HG03103 (cell line): ENCODE measurements around the gene DR1.
"Not testable (repeated sequence)": the region's sequence is repeated elsewhere in the genome, so short reads cannot be mapped to it uniquely, and the experiment has no call there.

Experiments used
- ATAC-seq: cut with Tn5 transposase; IDR thresholded peaks from one replicate; pipeline ENCODE4 v1.9.1; 2021; ENCODE audit warnings: low read depth; ENCODE audit not compliant: unreplicated experiment

The DR1 gene

DNA sequence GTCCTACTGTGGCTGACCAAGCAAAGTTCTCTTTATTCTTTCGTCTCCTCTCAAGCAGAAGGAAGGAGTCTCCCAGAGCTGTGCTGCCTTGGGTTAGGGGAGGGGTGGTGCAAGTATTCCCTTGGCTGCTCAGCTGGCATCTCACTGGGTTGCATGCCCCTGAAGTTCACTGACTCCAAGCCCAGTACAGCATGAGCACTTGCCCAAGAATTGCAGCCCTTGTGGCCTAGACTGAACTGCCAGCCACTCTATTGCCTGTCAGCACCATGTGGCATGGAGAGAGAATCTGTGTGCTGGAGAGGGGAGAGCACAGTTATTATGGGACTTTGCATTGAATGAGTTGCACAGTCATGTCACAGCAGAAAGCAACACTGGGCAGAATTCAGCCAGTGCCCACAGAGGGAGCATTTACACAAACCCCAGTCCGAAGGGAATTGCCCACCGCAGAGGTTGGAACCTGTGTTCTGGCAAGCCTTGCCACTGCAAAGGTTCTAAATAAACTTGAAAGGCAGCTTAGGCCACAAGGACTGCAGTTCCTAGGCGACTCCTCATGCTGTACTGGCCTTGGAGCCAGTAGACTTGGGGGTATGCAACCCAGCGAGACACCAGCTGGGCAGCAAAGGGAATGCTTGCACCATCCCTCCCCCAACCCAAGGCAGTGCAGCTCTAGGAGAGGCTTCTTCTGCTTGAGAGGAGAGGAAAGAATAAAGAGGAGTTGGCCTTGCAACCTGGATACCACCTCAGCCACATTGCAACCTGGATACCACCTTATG is 28.8 kb downstream of the DR1 start:
- no peak for ATAC-seq

DNA sequence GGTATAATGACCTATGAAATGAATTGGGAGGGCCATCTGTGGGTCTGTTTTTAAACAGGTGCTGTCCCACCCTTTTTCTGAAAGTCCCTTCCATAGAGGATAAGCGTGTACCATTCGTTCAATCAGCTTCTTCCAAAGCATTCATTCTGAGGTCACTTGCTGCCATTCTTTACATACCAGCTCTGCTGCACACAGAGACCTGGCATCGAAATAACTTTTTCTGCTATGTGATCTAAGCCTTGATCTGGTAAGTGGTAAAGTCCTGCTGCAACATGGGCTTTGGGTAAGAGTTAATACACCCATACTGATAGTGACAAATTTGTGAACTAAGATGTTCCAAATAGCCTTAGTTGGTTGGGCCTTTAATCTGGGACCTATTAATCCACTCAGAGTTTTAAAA is 38.9 kb downstream of the DR1 start:
- ATAC-seq: no peak

DNA sequence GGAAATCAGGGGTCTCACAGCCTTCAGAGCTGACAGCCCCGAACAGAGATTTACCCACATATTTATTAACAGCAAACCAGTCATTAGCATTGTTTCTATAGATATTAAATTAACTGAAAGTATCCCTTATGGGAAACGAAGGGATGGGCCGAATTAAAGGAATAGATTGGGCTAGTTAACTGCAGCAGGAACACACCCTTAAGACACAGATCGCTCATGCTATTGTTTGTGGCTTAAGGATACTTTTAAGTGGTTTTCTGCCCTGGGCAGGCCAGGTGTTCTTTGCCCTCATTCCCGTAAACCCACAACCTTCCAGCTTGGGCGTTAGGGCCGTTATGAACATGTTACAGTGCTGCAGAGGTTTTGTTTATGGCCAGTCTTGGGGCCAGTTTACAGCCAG is 40.6 kb downstream of the DR1 start:
- ATAC-seq: not testable (repeated sequence)

DNA sequence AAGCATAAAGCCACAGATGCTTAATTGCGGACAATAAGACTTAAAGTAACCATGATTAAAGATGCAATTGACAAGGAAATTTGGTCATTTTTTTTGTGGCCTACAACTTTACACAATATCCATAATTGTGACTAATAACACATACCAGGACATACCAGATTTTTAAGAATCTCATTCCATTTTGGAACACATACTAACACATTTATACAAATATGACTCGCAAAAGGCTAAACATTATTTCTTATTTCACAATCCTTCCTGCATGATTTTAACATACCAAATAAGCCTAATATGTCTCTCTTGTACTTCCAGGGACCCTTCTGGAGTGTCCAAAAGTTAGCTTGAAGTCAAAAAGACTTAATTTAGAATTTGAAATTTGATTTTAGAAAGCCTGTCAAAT is 48.8 kb downstream of the DR1 start:
- ATAC-seq: no peak

DNA sequence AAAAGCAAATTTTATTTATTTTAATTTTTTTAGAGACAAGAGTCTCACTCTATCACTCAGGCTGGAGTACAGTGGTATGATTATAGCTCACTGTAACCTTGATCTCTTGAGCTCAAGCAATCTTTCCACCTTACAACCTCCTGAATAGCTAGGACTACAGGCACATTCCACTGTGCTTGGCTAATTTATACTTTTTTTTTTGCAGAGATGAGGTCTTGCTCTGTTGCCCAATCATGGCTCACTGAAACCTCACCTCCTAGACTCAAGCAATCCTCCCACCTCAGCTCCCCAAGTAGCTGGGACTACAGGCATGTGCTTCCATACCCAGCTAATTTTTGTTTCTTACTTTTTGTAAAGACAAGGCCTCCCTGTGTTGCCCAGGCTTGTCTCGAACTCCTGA is 49.5 kb downstream of the DR1 start:
- ATAC-seq: no peak

DNA sequence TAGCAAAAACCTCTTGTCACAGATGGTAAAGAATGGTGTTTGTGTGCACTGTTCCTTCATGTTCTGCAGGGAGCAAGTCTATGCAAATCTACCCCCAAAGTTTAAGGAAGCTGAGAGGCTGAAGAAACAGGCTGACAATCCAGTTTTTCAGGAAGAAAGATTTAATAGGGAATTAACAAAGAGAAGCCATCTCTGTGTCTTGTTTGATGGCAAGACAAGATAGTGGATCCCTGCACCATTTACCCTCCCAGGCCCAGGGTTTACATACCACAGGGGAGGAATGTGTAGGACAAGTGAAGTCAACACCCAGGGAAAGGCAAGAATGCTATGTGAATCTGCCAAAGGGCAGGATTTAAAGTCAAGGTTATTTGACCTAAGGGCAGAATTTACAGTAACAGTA is 54.1 kb downstream of the DR1 start:
- no peak for ATAC-seq

DNA sequence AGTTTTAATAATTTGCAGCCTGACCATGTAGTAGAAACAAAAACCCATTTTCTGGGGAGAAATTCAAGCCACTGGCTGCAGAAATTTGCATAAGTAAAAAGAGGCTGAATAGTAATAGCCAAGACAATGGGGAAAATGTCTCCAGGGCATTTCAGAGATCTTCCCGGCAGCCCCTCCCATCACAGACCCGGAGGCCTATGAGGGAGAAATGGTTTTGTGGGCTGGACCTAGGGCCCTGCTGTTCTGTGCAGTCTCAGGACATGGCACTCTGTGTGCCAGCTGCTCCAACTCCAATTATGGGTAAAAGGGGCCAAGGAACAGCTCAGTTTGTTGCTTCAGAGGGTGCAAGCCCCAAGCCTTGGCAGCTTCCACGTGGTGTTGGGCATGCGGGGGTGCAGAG is 62.5 kb downstream of the DR1 start:
- ATAC-seq: no peak

DNA sequence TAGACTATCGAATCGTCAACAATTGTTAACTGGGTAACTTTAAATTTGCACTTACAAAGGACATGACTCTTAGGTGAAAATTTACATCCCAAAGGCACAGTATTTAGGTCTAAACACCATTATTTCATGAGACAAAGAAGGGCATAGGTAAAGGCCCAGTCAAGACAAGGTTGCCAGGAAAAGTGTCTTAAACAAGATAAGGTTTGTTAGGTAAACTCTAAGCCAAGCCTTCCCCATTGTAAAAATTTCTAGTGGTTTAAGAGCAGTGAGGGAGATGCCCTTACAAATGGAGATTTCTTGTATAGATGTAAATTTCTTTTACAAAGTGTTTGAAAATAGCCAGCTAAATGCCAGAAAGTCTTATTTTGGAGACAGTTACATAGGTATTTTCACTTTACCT is 65.3 kb downstream of the DR1 start:
- no peak for ATAC-seq

DNA sequence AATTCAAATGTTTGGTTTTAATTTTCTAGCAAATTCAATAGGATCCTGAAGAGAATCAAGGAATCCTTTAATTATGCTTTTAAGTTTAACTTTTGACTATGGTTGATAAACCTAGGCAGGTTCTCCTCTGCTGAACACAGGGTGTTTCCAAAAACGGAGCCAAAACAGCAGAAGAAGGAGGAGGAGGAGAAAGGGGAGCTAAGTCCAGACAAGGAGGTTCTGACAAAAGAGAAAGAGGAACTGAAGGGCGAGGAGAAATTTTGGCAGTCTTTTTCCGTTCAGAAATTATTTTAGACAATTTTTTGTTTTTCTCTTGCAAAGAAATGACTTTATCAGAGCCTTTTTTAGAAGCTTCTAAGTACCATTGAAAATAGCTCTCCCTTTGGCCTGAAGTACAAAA is 69.0 kb downstream of the DR1 start:
- ATAC-seq: no peak

DNA sequence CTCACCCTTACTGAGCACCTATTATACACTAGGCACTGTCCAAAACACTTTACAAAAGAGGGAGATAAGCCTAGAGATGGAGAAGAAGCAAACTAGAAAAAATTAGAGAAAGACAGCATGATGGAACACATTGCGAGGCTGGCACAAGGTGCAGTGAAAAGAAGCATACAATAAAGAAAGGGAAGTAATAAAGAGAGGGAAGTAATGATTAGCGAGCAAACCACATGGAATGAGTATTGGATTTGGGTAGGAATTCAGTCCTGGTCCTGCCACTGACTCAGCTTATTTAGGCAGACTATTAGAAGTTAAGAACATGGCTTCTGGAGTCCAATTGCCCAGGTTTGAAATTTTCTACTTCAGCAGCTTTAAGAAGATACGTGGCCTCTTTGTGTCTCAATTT is 69.6 kb downstream of the DR1 start:
- ATAC-seq: no peak

DNA sequence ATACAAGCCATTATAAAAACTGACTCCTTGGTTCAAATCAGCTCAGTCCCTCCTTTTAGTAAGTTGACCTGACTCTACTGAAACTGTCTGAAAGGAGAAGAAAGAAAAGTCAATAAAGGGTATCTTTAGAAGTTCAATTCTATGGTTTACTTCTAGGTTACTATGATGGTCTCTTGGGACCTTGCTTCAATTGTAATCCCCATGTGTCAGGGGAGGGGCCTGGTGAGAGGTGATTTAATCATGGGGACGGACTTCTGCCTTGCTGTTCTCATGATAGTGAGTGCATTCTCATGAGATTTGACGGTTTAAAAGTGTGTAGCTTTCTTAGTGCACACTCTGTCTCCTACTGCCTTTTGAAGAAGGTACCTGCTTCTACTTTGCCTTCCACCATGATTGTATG is 70.5 kb downstream of the DR1 start:
- no peak for ATAC-seq
